ENCODE results near the gene TARP.

TARP gene

DNA sequence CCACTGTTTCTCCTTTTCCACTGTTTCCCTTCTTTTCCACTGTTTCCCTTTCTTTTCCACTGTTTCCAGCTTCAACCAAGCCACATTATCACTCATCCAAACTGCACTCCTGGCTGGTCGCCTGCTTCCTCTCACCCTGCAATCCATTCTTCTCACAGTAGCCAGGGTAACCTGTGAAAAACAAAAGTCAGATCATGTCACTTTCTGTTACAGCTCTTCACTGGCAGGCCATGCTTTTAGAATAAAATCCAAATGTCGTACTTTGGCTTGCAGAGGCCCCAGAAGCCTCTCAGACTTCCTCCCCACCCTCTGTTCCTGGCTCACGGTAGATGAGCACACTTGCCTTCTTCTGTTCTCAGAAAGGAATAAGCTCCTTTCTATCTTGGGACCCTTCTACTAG lies 61.5 kb downstream of the TARP start:
- DNase-seq: no peak

DNA sequence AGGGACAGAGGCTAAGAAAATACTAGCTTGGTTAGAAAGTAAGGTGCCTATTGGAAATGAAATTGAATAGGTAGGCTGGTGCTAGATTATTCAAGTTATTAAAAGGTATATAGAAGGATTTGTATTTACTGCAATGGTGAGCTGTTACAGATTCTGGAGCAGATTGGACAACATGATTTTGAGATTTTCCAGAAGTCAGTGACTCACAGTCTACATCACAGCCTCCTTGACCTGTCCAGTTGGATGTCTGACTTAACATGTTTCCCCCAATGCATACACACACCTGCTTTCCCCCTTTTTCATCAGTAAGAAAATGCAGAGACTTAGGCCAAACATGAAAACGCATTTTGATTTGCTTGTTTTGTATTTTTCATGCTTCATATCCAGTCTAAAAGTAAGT lies 62.0 kb downstream of the TARP start:
- no peak for DNase-seq

All from EL (cell line).